Liver (tissue), 9 donors: ENCODE data around the gene ATPAF1. TPM values are rescaled to one million over a fixed set of nuclear protein-coding genes. Genes with fewer than 3 reads are reported as not detected.
"Not testable (repeated sequence)": the region's sequence is repeated elsewhere in the genome, so short reads cannot be mapped to it uniquely, and the experiment has no call there.

Source experiments
- DNase-seq: peaks from one replicate; pipeline ENCODE4 v3.0.0-alpha.2; 2017; ENCODE audit warnings: low spot score
- H3K27ac ChIP-seq, 2 donors: one replicate each; pipeline ENCODE4 v1.7.0; 2013; ENCODE audit warnings: inconsistent platforms in 2 of 2, low read length in 2 of 2, control low read depth in 1 of 2, low read depth in 1 of 2, mild to moderate bottlenecking in 1 of 2
- H3K27me3 ChIP-seq, 4 donors: one replicate each; pipeline versions ENCODE4 v1.6.1 to v1.7.0; 2013; ENCODE audit warnings: low read length in 3 of 4, inconsistent platforms in 1 of 4, mild to moderate bottlenecking in 1 of 4, moderate library complexity in 1 of 4; ENCODE audit not compliant: control insufficient read depth in 4 of 4, insufficient read depth in 4 of 4
- H3K36me3 ChIP-seq, 4 donors: one replicate each; pipeline versions ENCODE4 v1.6.1 to v1.7.0; 2013; ENCODE audit warnings: low read length in 3 of 4, mild to moderate bottlenecking in 3 of 4, low read depth in 1 of 4, moderate library complexity in 1 of 4; ENCODE audit not compliant: control insufficient read depth in 4 of 4, insufficient read depth in 3 of 4
- H3K4me1 ChIP-seq, 4 donors: one replicate each; pipeline versions ENCODE4 v1.6.1 to v1.7.0; 2013; ENCODE audit warnings: low read length in 3 of 4, mild to moderate bottlenecking in 3 of 4, moderate library complexity in 1 of 4; ENCODE audit not compliant: control insufficient read depth in 4 of 4, insufficient read depth in 4 of 4
- H3K4me3 ChIP-seq, 3 donors: one replicate each; pipeline versions ENCODE4 v1.6.1 to v1.7.0; 2013; ENCODE audit warnings: low read length in 3 of 3, control low read depth in 1 of 3, low read depth in 1 of 3, mild to moderate bottlenecking in 1 of 3
- H3K9ac ChIP-seq, 2 donors: one replicate each; pipeline ENCODE4 v1.7.0; 2013; ENCODE audit warnings: low read length in 2 of 2, mild to moderate bottlenecking in 2 of 2, moderate library complexity in 2 of 2, control low read depth in 1 of 2, low read depth in 1 of 2
- H3K9me3 ChIP-seq, 4 donors: one replicate each; pipeline versions ENCODE4 v1.6.1 to v1.7.0; 2013; ENCODE audit warnings: low read length in 3 of 4; ENCODE audit not compliant: control insufficient read depth in 4 of 4
- ATF3 ChIP-seq: IDR thresholded peaks from 2 replicates; pipeline ENCODE4 v1.6.1; 2016; ENCODE audit warnings: antibody characterized with exemption
- CTCF ChIP-seq: fragments of 150-350 bp; IDR thresholded peaks from 2 replicates; pipeline ENCODE4 v1.5.1; 2017; ENCODE audit warnings: improper control_type of control experiment, low read depth, low read length; ENCODE audit not compliant: missing input control
- FOXA1 ChIP-seq: IDR thresholded peaks from 2 replicates; pipeline ENCODE4 v1.6.1; 2016; ENCODE audit warnings: antibody characterized with exemption
- FOXA2 ChIP-seq: IDR thresholded peaks from 2 replicates; pipeline ENCODE4 v1.6.1; 2016; ENCODE audit warnings: antibody characterized with exemption
- GABPA ChIP-seq, 2 donors: IDR thresholded peaks in 1 of 2; conservative IDR thresholded peaks in 1 of 2; 2 replicates each; pipeline ENCODE4 v1.6.1; 2016; ENCODE audit warnings: antibody characterized with exemption in 2 of 2, mild to moderate bottlenecking in 1 of 2, moderate library complexity in 1 of 2
- HNF4A ChIP-seq, 2 donors: conservative IDR thresholded peaks; 2 replicates each; pipeline ENCODE4 v1.6.1; 2016; ENCODE audit warnings: antibody characterized with exemption in 2 of 2, mild to moderate bottlenecking in 2 of 2
- HNF4G ChIP-seq: IDR thresholded peaks from 2 replicates; pipeline ENCODE4 v1.6.1; 2016; ENCODE audit warnings: antibody characterized with exemption
- JUND ChIP-seq, 2 donors: IDR thresholded peaks; 2 replicates each; pipeline ENCODE4 v1.6.1; 2016; ENCODE audit warnings: antibody characterized with exemption in 2 of 2
- MAX ChIP-seq: IDR thresholded peaks from 2 replicates; pipeline ENCODE4 v1.6.1; 2016; ENCODE audit warnings: antibody characterized with exemption
- NR2F2 ChIP-seq: IDR thresholded peaks from 2 replicates; pipeline ENCODE4 v1.6.1; 2016; ENCODE audit warnings: antibody characterized with exemption
- RAD21 ChIP-seq, 2 donors: IDR thresholded peaks; 2 replicates each; pipeline ENCODE4 v1.6.1; 2016; ENCODE audit warnings: antibody characterized with exemption in 2 of 2, mild to moderate bottlenecking in 2 of 2
- RXRA ChIP-seq, 2 donors: IDR thresholded peaks; 2 replicates each; pipeline ENCODE4 v1.6.1; 2017 to 2018; ENCODE audit warnings: antibody characterized with exemption in 2 of 2, mild to moderate bottlenecking in 1 of 2
- SP1 ChIP-seq: IDR thresholded peaks from 2 replicates; pipeline ENCODE4 v1.6.1; 2018; ENCODE audit warnings: antibody characterized with exemption, mild to moderate bottlenecking
- TAF1 ChIP-seq: conservative IDR thresholded peaks from 2 replicates; pipeline ENCODE4 v1.6.1; 2016; ENCODE audit warnings: antibody characterized with exemption, mild to moderate bottlenecking
- YY1 ChIP-seq: IDR thresholded peaks from 2 replicates; pipeline ENCODE4 v1.6.1; 2016; ENCODE audit warnings: antibody characterized with exemption, mild to moderate bottlenecking
- ZBTB33 ChIP-seq: IDR thresholded peaks from 2 replicates; pipeline ENCODE4 v1.6.1; 2016; ENCODE audit warnings: antibody characterized with exemption
- WGBS: extraction: QIAGEN DNeasy Blood & Tissue Kit; methylation state at CpG from one replicate; pipeline ENCODE4 v1.1.7; 2013; 5-methylcytosine and 5-hydroxymethylcytosine counted together
- polyA plus RNA-seq, 2 donors: library from polyadenylated mRNA; stranded (reverse) in 1 of 2; unstranded in 1 of 2; fragments of 200-250 nt in 1 of 2; fragments of >200 nt in 1 of 2; fragmentation: Nextera tagmentation in 1 of 2; extraction: Ambion mirVana in 1 of 2; gene quantifications; one replicate each; pipeline versions ENCODE4 v1.2.1 to v1.2.3, GENCODE V29; 2013 to 2015
- total RNA-seq, 2 donors: library from RNA; depleted of rRNA; stranded (reverse); fragments of >200 nt; gene quantifications; one replicate each; pipeline ENCODE4 v1.2.3, GENCODE V29; 2014
- donor health status: healthy.
- donor health status: healthy.
- donor health status: healthy.
- donor health status: healthy.
- donor health status: healthy.

Gene ATPAF1
- total and polyA plus RNA-seq, 4 donors, result 35.3 to 54.1 (median 37.0) TPM

GRCh38 chr1:46670134-46670533 lies 2.0 kb upstream of the ATPAF1 start:
- Histone ChIP-seq H3K4me3 (no peak overlapping the region), H3K36me3 (peaks cover 0 to 5% (median 3%) of the 10 kb centered on the region in 4 donors), H3K9me3 (no peaks in the 10 kb centered on the region), H3K4me1 (peaks cover 0 to 17% (median 13%) of the 10 kb centered on the region in 4 donors), H3K9ac (no peak overlapping the region), H3K27ac (no peak overlapping the region), H3K27me3 (no peaks in the 10 kb centered on the region)
- TF ChIP-seq FOXA1 (no peak), YY1 (no peak), TAF1 (no peak), CTCF (no peak), HNF4G (no peak), SP1 (no peak), HNF4A (conservative IDR thresholded peaks at IDR 0.05) (no peak), MAX (no peak), NR2F2 (no peak), ATF3 (no peak), FOXA2 (no peak)
- no peak for DNase-seq
- 100% methylated on average over 1 of the region's 1 CpG for WGBS

GRCh38 chr1:46665983-46666382 lies 2.2 kb downstream of the ATPAF1 start:
- peaks cover 0 to 17% (median 13%) of the 10 kb centered on the region in 4 donors for H3K4me1 ChIP-seq
- H3K4me3 ChIP-seq, result no peak overlapping the region
- no peaks in the 10 kb centered on the region for H3K9me3 ChIP-seq
- 98% methylated on average over 2 of the region's 2 CpGs for WGBS
- no peak overlapping the region for H3K9ac ChIP-seq
- no peak overlapping the region for H3K27ac ChIP-seq
- peaks cover 2 to 15% (median 5%) of the 10 kb centered on the region in 4 donors for H3K36me3 ChIP-seq
- TF ChIP-seq ATF3 (no peak), RXRA (IDR thresholded peaks at IDR 0.05) (no peak), RAD21 (IDR thresholded peaks at IDR 0.05) (no peak), MAX (no peak), HNF4A (conservative IDR thresholded peaks at IDR 0.05) (no peak), JUND (IDR thresholded peaks at IDR 0.05) (no peak), FOXA2 (no peak), GABPA (IDR thresholded peaks at IDR 0.05 in 1 of 2, conservative IDR thresholded peaks at IDR 0.05 in 1 of 2) (no peak), CTCF (no peak), TAF1 (no peak), ZBTB33 (no peak), FOXA1 (no peak)
- DNase-seq, result no peak
- no peaks in the 10 kb centered on the region for H3K27me3 ChIP-seq

- 94% methylated on average over 4 of the region's 5 CpGs for WGBS
- H3K4me1 ChIP-seq, result peaks cover 0 to 13% (median 10%) of the 10 kb centered on the region in 4 donors
- not testable (repeated sequence) for DNase-seq, H3K9ac ChIP-seq, H3K9me3 ChIP-seq, H3K27ac ChIP-seq, H3K4me3 ChIP-seq, H3K27me3 ChIP-seq
- H3K36me3 ChIP-seq, result peaks cover 2 to 23% (median 10%) of the 10 kb centered on the region in 4 donors
Observed at GRCh38 chr1:46662919-46663318, 5.2 kb downstream of the ATPAF1 start.

GRCh38 chr1:46660116-46660515 lies 8.0 kb downstream of the ATPAF1 start:
- DNase-seq, H3K9me3 ChIP-seq, H3K9ac ChIP-seq, H3K27me3 ChIP-seq, H3K4me3 ChIP-seq, H3K4me1 ChIP-seq, H3K27ac ChIP-seq: not testable (repeated sequence)
- peaks cover 2 to 42% (median 27%) of the 10 kb centered on the region in 4 donors for H3K36me3 ChIP-seq
- 96% methylated on average over 5 of the region's 5 CpGs for WGBS
